AG09319 (cell line): ENCODE measurements around the gene CCDC88B.

ENCODE experiments used
- DNase-seq: peaks from one replicate; pipeline ENCODE4 v3.0.0-alpha.2; 2010; ENCODE audit warnings: low read depth; ENCODE audit errors: extremely low read depth
- CTCF ChIP-seq: IDR thresholded peaks from 2 replicates; pipeline ENCODE4 v1.5.1; 2011; ENCODE audit warnings: low read depth, mild to moderate bottlenecking, inconsistent platforms, low read length, moderate library complexity

The CCDC88B gene

GRCh38 chr11:64331569-64332371, 8.2 kb upstream of the CCDC88B start:
- peak; percentile 76 for TF ChIP-seq CTCF
- peak; percentile 75 for DNase-seq

GRCh38 chr11:64333556-64333955, 6.4 kb upstream of the CCDC88B start:
- TF ChIP-seq CTCF = no peak
- no peak for DNase-seq

- peak; percentile 69 for DNase-seq
- no peak for TF ChIP-seq CTCF
Observed at GRCh38 chr11:64334764-64335735, 5.0 kb upstream of the CCDC88B start.

DNA sequence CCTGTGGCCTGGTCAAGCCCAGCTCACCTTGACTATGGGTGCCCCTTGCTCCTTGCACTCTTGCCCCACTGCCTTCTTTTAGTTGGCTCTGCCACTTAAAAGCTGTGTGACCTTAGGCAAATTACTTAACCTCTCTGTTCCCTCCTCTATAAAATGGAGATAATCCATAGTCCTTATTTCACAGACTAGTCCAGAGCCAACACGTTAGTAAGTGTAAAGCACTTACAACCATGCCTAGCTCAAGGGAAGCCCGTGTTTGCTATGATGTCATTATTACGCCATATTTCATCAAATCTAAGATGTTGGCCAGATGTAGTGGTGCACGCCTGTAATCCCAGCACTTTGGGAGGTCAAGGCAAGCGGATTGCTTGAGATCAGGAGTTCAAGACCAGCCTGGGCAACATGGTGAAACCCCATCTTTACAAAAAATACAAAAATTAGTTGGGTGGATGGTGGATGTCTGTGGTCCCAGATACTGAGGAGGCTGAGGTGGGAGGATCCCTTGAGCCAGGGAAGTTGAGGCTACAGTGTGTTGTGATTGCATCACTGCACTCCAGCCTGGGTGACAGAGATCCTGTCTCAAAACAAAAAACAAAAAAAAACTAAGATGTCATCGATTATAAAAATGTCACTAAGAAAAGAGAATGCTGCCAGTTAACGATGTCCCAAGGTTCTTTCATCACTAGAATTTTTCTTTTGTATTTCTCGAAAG, 2.3 kb upstream of the CCDC88B start:
- no peak for TF ChIP-seq CTCF
- DNase-seq = no peak

GRCh38 chr11:64338716-64339115, 1.3 kb upstream of the CCDC88B start:
- DNase-seq = no peak
- TF ChIP-seq CTCF = no peak

- no peak for TF ChIP-seq CTCF
- no peak for DNase-seq
Observed at GRCh38 chr11:64339286-64339685, 718 bp upstream of the CCDC88B start.
